Measurements from ENCODE around the gene DBN1. TPM values are rescaled to one million over a fixed set of nuclear protein-coding genes. Genes with fewer than 3 reads are reported as not detected.

The DBN1 gene
- total RNA-seq, 6 experiments from 2014 or later = 346 to 394 (median 358) TPM

GRCh38 chr5:177476531-177477233 is 3.2 kb upstream of the DBN1 start:
- Mint-ChIP-seq H3K4me3 (peak overlapping the region; percentile 5), H3K36me3 (ENCODE audit: low read depth) (peaks cover 11% of the 10 kb centered on the region), H3K27me3 (ENCODE audit: insufficient read depth) (peaks cover 65% of the 10 kb centered on the region), H3K27ac (peak overlapping the region; percentile 42), H3K4me1 (ENCODE audit: low read depth) (peaks cover 68% of the 10 kb centered on the region), H3K9me3 (peaks cover 9% of the 10 kb centered on the region; the same call in 1 of the 2 replicates)
- DNase-seq = peak; percentile 55
- TF ChIP-seq, protein P1, sequence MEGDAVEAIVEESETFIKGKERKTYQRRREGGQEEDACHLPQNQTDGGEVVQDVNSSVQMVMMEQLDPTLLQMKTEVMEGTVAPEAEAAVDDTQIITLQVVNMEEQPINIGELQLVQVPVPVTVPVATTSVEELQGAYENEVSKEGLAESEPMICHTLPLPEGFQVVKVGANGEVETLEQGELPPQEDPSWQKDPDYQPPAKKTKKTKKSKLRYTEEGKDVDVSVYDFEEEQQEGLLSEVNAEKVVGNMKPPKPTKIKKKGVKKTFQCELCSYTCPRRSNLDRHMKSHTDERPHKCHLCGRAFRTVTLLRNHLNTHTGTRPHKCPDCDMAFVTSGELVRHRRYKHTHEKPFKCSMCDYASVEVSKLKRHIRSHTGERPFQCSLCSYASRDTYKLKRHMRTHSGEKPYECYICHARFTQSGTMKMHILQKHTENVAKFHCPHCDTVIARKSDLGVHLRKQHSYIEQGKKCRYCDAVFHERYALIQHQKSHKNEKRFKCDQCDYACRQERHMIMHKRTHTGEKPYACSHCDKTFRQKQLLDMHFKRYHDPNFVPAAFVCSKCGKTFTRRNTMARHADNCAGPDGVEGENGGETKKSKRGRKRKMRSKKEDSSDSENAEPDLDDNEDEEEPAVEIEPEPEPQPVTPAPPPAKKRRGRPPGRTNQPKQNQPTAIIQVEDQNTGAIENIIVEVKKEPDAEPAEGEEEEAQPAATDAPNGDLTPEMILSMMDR (IDR thresholded peaks at IDR 0.05) = no peak

- peak overlapping the region; percentile 60 for H3K4me3 Mint-ChIP-seq
- no peak for DNase-seq
These were observed 2.4 kb upstream of the DBN1 start for GRCh38 chr5:177475563-177476427.

DNA sequence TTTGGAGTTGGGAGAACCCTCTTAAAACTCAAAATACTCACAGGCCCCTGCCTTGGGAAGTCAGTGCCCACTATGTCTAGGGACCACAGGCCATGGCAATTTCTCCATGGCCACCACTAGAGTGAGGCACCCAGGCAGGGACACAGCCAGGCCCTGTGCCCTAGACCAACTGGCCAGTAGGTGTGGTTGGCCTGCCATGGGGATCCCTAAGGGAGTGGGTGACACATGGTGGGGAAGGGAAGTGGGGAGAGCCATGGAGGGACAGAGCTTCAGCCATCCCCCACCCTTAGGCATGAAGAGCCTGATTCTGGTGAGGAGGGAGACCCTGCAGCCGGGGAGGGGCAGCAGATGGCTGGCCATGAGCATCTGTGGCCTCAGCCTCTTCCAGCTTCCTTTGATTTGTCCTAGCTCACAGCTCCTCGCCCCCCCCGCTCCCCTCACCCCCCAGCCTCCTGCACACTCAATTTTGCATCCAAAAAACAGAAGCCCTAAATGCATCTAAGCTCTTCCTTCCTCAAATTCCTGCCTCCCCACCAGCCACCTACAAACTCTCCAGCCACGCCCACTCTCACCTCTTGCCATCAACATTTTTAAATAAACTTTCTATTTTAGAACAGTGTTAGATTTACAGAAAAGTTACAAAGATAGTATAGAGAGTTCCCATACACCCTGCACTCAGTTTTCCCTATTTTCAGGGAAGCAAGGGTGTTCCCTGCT is 1.6 kb upstream of the DBN1 start:
- Mint-ChIP-seq H3K9me3 (peaks cover 9% of the 10 kb centered on the region; the same call in 1 of the 2 replicates), H3K4me3 (peak overlapping the region; percentile 60; the same call in 1 of the 2 replicates), H3K27me3 (ENCODE audit: insufficient read depth) (peaks cover 64% of the 10 kb centered on the region), H3K36me3 (ENCODE audit: low read depth) (peaks cover 12% of the 10 kb centered on the region), H3K4me1 (ENCODE audit: low read depth) (peaks cover 78% of the 10 kb centered on the region), H3K27ac (peak overlapping the region; percentile 42)
- DNase-seq = no peak
- TF ChIP-seq, protein P1 (IDR thresholded peaks at IDR 0.05) = no peak

More at GRCh38 chr5:177475563-177476427, 2.4 kb upstream of the DBN1 start:
- peaks cover 9% of the 10 kb centered on the region for H3K36me3 Mint-ChIP-seq (ENCODE audit: low read depth)
- TF ChIP-seq, protein P1 (IDR thresholded peaks at IDR 0.05) = no peak
- H3K27ac Mint-ChIP-seq = peak overlapping the region; percentile 42
- H3K9me3 Mint-ChIP-seq = peaks cover 9% of the 10 kb centered on the region; the same call in 1 of the 2 replicates
- peaks cover 74% of the 10 kb centered on the region for H3K4me1 Mint-ChIP-seq (ENCODE audit: low read depth)
- peaks cover 68% of the 10 kb centered on the region for H3K27me3 Mint-ChIP-seq (ENCODE audit: insufficient read depth)

- peak overlapping the region; percentile 60 for H3K4me3 Mint-ChIP-seq
- H3K9me3 Mint-ChIP-seq = peaks cover 4% of the 10 kb centered on the region; the same call in 1 of the 2 replicates
- H3K27ac Mint-ChIP-seq = peak overlapping the region; percentile 78
- DNase-seq = no peak
- TF ChIP-seq, protein P1 (IDR thresholded peaks at IDR 0.05) = no peak
- H3K27me3 Mint-ChIP-seq (ENCODE audit: insufficient read depth) = peaks cover 55% of the 10 kb centered on the region
- peaks cover 78% of the 10 kb centered on the region for H3K4me1 Mint-ChIP-seq (ENCODE audit: low read depth)
- peaks cover 5% of the 10 kb centered on the region; the same call in 1 of the 2 replicates for H3K36me3 Mint-ChIP-seq (ENCODE audit: low read depth)
These were observed 605 bp upstream of the DBN1 start for GRCh38 chr5:177474002-177474476.

Data from HFFc6 (cell line).